Activated CD4-positive, alpha-beta T cell treated with anti-CD3 and anti-CD28 coated beads for 4 hours (primary cell): ENCODE measurements around the gene CRTC2.
A peak's percentile ranks its signal among the peaks of the same experiment; 100 is the strongest.
"Not testable (repeated sequence)": the region's sequence is repeated elsewhere in the genome, so short reads cannot be mapped to it uniquely, and the experiment has no call there.

Source experiments
- DNase-seq, 2 donors: peaks; one replicate each; pipeline ENCODE4 v3.0.0-alpha.2; 2020

The CRTC2 gene, protein sequence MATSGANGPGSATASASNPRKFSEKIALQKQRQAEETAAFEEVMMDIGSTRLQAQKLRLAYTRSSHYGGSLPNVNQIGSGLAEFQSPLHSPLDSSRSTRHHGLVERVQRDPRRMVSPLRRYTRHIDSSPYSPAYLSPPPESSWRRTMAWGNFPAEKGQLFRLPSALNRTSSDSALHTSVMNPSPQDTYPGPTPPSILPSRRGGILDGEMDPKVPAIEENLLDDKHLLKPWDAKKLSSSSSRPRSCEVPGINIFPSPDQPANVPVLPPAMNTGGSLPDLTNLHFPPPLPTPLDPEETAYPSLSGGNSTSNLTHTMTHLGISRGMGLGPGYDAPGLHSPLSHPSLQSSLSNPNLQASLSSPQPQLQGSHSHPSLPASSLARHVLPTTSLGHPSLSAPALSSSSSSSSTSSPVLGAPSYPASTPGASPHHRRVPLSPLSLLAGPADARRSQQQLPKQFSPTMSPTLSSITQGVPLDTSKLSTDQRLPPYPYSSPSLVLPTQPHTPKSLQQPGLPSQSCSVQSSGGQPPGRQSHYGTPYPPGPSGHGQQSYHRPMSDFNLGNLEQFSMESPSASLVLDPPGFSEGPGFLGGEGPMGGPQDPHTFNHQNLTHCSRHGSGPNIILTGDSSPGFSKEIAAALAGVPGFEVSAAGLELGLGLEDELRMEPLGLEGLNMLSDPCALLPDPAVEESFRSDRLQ

GRCh38 chr1:153958111-153958960 lies at the start of gene CRTC2:
Gene CRTC2 (minus strand): TSS chr1:153958612. CDS start chr1:153958497, 115 bp downstream.
- DNase-seq: peak; percentile 96 to 98

GRCh38 chr1:154006136-154006535 lies 47.7 kb upstream of the CRTC2 start:
- no peak for DNase-seq

- DNase-seq: no peak
Measured at GRCh38 chr1:154000420-154000819, 42.0 kb upstream of the CRTC2 start.

GRCh38 chr1:153996882-153997281 lies 38.5 kb upstream of the CRTC2 start:
- not testable (repeated sequence) for DNase-seq

GRCh38 chr1:153995640-153996039 lies 37.2 kb upstream of the CRTC2 start:
- DNase-seq: no peak

DNA sequence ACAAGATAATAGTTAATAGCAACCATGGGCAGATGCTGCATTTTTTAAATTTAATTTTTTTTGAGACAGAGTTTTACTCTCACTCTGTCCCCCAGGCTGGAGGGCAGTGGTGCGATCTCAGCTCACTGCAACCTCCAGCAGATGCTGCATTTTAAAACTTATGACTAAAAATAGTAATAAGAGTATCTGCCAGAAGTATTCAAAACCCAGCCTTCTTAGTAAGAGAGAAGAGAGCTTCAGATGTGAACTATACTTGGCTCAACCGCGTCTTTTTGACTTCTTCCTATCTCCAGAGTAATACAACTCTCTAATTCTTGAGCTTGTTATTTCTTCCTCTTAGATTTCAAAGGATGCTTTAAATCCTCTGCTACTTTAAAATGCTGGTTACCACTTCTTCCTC lies 36.8 kb upstream of the CRTC2 start:
- no peak for DNase-seq

DNA sequence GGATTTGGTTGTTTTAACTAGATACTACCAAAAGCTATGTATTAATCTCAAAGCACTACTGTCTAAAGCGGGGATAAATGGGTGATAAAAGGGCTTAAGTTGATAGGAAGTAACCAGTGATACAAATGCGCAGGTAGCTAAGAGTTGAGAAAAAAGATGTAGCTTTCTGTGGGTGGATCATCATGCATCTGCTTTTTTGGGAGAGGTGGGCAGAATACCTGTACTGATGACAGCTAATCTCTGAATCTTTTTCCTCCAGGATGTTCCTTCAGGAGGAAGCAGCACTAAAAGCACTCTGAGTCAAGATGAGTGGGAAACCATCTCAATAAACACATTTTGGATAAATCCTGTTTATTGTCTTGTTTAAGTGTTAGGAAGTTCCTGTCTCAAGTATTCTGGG lies 33.4 kb upstream of the CRTC2 start:
- no peak for DNase-seq

DNA sequence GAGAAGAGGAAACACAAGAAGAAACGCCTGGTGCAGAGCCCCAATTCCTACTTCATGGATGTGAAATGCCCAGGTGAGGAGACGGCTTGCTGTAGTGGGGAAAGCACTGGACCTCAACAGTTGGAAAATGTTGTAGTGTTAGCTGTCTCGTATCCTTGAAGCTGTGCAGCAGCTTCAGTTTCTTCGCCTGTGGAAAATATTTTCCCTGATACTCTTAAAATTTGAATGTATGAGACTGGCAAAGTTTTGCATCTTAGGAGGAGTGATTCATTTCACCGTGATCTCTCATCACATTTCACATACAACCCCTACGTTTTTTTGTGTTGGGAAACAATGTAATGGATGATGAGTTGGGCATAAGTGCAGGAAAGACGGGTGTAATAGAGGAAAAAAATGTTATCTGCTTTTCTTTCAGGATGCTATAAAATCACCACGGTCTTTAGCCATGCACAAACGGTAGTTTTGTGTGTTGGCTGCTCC lies 32.8 kb upstream of the CRTC2 start:
- no peak for DNase-seq

GRCh38 chr1:153990468-153991150 lies 32.2 kb upstream of the CRTC2 start, which contains the start of gene RPS27:
Gene RPS27 (plus strand): TSS chr1:153990762. CDS start chr1:153990797, 35 bp downstream.
- DNase-seq: peak; percentile 89

- no peak for DNase-seq
Measured at GRCh38 chr1:153987621-153988020, 29.2 kb upstream of the CRTC2 start.

- DNase-seq: no peak
Measured at GRCh38 chr1:153985941-153986761, 27.7 kb upstream of the CRTC2 start, which contains the start of gene RAB13. Gene RAB13 (minus strand): TSS chr1:153986339. CDS start chr1:153986236, 103 bp downstream.

GRCh38 chr1:153985341-153985912 lies 27.0 kb upstream of the CRTC2 start:
- peak in 1 of 2 donors; percentile 39 for DNase-seq

DNA sequence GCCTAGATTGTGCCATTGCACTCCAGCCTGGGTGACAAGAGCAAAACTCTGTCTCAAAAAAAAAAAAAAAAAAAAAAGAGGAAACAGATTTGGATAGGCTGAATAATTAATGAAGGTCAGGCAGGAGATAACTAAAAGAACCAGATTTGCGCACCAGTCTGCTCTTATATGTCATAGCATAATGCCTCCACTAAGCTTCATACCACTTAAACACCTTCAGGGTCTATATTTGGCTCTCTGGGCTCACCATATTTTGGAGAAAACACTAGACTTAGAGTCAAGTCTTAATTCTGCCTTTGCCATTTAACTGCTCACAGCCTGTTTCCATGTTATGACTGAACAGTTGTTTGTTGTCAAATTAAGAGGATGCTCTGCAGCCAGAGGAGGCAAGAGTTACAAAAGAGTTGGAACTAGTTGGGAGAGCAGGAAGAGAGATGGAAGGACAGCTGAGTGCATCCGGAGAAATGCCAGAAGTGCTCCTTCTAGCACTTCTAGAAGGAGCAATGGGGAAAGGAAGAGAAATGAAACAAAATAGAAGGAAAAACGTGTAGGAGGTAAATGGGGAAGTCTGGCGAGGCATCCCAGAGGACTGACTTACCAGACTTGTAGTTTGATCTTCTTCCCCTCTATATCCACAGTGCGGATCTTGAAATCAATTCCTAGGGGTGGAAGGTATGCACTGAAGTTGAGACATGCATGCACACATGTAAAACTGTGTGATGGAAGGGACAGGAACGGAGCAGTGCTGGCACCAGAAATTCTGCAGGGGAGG lies 25.9 kb upstream of the CRTC2 start:
- DNase-seq: no peak

- not testable (repeated sequence) for DNase-seq
Measured at GRCh38 chr1:153981735-153982134, 23.3 kb upstream of the CRTC2 start.

- not testable (repeated sequence) for DNase-seq
Measured at GRCh38 chr1:153979091-153979490, 20.7 kb upstream of the CRTC2 start.

DNA sequence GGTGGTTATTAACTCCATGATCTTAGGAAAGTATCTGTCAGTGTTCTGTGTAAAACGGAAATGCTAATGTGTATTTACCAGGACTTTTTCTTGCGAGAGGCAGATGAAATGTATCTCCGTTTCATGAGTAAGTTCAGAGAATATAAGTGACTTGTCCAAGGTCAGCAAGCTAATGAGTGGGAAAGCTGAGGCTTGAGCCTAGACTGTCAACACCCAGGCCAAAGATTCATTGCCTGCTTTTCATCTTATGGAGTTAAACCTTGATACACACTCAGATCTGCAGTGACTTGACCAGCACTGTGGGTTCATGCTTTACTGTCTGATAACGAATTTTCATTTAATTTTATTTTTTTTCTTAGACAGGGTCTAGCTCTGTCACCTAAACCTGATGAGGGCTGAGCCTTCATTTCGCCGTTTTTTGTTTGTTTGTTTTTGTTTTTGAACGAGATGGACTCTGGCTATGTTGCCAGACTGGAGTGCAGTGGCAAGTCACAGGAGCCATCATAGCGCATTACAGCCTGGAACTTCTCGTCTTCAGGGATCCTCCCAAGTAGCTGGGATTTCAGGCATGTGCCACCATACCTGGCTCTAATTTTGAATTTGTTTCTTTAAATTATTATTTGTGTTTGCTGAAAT lies 20.0 kb upstream of the CRTC2 start:
- no peak for DNase-seq

DNA sequence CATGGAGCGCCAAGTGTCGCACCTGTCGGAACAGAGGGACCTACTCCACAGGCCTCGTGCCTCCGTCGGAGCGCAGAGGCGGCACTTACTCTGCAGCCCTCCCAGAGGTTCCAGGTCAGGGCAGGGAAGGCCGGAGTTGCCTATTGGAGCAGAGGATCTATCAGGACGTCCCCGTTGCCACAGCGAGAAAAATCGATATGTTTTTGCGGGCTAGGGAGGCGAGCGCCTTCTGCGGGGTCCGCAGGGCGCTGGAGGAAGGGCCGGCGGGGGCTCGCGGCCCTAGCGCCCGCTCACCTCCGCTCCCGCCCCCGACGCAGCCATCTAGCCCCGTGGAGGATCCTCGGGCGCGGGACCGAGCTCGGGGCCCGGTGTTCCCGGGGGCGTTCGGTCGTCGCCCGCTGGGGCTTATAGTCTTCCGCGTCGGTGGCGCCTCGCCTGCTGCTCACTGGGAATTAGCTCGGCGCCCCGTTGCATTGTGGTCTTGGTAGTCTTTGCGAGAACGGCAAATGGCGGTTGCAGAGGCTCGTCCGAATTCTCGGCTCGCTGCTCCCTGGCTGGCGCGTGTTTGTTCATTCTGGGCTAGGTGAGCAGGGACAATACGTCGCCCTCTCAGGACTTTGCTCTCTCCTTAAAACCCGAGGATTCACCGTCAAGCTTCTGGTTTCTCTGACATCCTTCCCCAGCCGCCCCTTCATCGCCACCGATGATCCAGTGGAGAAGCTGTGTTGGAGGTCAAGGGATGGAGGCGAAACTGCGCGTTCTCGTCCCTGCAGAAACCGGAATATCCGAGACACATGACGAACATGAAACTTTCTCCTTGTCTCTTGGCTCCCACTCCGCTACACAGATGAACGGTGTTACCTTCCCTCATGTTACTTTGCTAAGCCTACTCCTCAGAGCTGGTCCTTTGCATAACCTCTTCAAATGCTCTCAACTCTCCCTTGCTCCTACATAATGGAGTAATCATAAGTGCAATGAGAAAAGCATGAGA lies 19.1 kb upstream of the CRTC2 start, which contains the start of gene JTB:
Gene JTB (minus strand): TSS at position 425 of the 991 bp plus-strand sequence. CDS start 422 bp downstream, at position 3.
- peak; percentile 86 for DNase-seq

DNA sequence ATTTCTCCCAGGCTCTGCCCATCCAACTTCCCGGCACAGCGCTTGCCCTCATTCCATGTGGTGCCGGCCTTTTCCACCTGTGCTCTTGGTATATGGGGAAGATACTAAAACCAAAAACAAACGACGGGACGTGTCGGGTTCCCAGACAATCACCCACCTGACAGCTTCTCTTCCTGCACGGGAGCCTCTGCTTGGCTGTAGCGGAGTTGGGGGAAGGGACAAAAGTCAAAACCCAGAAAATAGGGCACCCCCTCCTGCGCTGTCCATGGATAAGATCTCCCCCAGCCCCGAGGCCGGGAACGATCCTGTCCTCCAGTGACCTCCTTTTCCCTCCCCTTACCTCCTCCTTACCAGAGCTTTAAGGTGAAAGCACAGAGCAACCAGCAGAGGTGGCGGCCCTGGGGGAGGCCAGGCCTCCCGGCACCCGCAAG lies 18.4 kb upstream of the CRTC2 start:
- no peak for DNase-seq
